GM19240 (cell line): ENCODE data around the gene PM20D2.
"Not testable (repeated sequence)": the region's sequence is repeated elsewhere in the genome, so short reads cannot be mapped to it uniquely, and the experiment has no call there.

Source experiments
- DNase-seq: peaks from one replicate; pipeline ENCODE4 v3.0.0; 2011; ENCODE audit warnings: low spot score; ENCODE audit not compliant: insufficient read length

PM20D2 gene, protein sequence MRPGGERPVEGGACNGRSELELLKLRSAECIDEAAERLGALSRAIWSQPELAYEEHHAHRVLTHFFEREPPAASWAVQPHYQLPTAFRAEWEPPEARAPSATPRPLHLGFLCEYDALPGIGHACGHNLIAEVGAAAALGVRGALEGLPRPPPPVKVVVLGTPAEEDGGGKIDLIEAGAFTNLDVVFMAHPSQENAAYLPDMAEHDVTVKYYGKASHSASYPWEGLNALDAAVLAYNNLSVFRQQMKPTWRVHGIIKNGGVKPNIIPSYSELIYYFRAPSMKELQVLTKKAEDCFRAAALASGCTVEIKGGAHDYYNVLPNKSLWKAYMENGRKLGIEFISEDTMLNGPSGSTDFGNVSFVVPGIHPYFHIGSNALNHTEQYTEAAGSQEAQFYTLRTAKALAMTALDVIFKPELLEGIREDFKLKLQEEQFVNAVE

DNA sequence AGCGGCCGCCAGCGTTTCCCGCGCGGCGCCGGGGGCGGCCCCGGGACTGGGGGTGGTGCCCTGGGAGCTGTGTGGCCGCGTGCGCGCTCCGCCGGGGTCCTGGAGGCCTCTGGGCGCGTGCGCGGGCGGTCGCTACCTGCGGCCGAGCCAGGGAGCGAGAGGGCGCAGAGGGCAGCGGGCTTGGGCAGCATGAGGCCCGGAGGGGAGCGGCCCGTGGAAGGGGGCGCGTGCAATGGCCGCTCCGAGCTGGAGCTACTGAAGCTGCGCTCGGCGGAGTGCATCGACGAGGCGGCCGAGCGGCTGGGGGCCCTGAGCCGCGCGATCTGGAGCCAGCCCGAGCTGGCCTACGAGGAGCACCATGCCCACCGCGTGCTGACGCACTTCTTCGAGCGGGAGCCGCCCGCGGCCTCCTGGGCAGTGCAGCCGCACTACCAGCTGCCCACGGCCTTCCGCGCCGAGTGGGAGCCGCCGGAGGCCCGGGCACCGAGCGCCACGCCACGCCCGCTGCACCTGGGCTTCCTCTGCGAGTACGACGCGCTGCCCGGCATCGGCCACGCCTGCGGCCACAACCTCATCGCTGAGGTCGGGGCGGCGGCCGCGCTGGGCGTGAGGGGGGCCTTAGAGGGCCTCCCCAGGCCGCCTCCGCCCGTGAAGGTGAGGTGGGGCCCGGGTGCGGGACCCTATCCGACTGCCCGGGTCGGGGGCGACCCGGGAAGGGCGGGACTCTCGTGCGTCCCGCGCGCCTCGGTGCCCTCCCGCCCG, at the start of gene PM20D2:
Gene PM20D2, plus strand, starts transcription at position 100 of the 762 bp plus-strand sequence. Its CDS starts 90 bp downstream, at position 190.
- DNase-seq = peak; percentile 48

DNA sequence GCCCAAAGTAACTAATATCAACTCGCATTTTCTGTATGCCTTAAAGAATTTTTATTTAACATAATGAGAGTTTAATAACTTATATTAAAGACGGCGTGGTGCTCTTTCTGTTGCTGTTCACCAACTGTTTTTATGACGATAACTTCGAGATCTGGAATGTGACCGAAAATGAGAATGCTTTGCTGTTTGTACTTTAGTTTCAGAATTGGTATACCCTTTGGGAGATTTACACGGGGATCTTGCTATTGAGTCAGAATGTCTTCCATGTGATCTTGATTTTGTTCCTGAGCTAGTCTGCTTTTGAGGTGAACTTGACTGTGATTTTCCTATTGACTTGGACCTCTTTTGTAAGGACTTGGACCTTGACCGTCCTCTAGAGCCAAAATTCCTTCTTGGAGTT, 47.4 kb upstream of the PM20D2 start:
- DNase-seq = no peak

DNA sequence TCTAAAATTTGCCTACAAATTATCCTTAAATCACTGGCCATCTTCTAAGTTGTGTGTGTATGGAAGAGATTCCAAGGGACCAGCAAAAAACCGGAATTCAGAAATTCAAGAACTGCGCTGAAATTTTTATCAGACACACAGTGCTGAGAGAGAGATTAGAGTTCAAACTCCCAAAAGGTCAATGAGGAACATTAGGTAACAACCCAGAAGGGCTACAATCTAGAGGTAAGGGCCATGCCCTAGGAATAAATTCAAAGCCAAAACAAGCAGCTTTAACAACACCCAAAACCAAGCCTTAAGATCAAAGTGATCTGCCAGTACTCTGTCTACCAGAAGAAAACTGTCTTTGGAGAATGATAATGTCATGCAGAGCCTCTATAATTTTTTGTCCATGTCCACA, 45.7 kb upstream of the PM20D2 start:
- no peak for DNase-seq

DNA sequence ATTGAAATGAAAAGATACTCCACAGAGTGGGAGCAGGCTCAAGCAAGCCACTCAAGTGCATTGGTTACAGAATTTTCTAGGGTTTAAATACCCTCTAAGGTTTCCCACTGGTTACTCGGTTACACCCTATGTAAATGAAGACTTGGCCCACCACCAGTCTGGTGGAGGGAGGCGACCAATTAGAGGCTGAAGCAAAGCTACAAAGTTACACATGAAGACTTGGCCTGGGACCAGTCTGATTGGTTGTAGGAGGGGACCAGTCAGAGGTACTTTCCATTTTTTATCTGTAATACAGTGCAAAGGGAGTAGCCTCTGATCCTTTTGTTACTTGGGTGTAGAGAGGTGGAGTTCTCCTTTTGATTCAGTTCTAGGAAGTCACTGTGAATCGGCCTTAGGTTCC, 35.6 kb upstream of the PM20D2 start:
- no peak for DNase-seq

DNA sequence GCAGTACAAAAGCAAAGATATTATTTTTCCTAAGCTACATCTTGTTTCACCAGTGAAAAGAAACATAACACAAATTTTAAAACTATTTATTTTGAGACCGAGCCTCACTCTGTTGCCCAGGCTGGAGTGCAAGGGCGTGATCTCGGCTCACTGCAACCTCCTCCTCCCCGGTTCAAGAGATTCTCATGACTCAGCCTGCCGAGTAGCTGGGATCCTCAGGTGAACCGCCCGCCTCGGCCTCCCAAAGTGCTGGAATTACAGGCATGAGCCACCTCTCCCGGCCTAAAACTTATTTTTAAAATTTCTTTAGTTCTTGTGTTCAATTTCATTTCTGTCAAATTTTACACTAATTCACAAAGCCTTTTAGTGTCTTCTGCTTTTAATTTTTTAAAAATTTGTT, 33.9 kb upstream of the PM20D2 start:
- DNase-seq = no peak

DNA sequence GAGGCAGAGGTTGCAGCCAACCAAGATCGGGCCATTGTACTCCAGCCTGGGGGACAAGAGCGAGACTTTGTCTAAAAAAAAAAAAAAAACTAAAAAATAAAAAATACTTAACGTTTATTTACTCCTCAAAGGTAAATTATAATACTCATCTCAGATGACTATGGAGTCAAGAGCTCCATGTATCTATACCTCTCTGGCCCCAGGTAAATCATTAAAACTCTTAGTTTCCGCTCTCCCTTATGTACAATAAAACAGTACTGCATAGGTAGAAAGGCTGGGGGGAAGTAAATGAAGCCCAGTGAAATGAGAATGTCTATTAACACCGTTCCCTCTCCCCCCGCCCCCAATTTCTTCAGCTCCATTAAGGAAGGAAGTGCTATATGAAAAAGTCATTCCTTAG, 29.2 kb upstream of the PM20D2 start:
- DNase-seq = no peak

DNA sequence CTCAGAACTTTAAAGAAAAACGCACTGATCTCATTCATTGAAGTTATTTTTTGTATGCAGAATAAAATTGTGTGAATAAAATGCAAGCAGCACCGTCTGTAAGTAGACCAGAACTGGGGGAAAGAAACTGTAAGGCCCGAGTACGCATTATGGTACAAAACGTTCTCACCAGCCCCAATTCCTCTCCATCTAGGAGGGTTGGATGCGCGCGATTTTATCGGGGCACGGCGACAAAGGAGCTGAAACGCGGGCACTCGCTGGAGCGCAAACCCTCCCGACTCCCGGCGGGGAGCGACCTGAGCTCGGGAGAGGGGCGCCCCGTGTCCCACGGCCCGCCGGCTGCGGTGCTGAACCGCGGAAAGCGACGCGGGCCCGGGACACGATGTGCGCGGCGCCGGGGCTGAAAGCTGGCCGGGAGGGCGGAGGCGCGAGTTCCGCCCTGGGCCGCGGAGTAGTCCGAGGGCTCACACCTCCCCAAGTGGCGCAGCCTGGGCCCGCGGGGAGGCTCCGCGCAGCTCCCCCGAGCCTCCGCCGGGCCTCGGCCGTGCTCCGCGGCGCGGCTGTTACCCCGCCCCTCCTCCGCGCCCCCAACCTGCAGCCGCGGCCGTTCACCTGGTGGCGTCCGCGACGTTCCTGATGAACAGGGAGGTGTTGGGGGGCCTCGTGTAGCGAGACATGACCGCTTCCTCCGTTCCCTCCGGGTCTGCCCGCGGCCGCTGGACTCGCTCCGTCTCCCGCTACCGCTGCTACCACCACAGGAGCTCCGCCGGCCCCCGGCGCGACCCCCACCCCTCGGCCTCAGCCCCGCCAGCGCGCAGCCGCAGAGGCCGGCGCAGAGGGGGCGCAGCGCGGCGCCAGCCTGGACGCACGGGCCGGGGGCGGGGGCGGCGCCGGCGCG, 28.4 kb upstream of the PM20D2 start, which contains the start of gene SRSF12:
Gene SRSF12, minus strand, starts transcription at position 861 of the 898 bp plus-strand sequence. Its CDS starts 184 bp downstream, at position 677.
- DNase-seq = peak; percentile 55

DNA sequence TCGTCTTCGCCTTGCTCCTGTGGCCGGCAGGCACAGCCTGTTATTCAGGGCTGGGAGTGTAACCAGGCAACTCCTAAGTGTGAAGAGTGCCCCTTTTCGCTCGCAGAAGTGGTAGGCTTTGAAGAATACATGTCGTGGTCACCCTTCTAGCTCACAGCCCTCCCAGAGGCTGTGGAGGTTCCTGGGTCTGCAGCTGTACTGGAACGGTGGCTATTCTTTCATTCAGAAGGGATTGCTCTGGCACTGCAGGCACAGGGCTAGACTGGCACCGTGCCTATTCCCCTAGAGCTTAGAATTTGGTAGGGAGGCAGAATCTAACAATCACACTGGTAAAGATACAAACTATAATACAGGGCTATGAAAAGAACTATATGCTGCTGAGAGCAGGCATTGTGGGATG, 26.9 kb upstream of the PM20D2 start:
- no peak for DNase-seq

DNA sequence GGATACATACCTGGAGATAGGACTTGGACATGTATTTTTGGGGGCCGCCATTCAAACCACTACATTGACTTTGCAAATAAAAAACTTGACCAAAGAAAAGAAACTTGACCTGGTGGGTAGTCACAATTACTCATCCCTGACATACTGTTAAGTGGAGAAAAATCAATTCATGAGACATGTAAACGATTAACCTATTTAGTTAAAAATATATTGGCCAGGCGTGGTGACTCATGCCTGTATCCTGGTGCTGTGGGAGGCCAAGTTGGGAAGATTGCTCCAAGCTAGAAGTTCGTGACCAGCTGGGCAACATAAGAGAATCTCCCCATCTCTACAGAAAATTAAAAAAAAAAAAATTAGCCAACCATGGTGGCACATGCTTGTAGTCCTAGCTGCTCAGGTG, 25.5 kb upstream of the PM20D2 start:
- DNase-seq = no peak

DNA sequence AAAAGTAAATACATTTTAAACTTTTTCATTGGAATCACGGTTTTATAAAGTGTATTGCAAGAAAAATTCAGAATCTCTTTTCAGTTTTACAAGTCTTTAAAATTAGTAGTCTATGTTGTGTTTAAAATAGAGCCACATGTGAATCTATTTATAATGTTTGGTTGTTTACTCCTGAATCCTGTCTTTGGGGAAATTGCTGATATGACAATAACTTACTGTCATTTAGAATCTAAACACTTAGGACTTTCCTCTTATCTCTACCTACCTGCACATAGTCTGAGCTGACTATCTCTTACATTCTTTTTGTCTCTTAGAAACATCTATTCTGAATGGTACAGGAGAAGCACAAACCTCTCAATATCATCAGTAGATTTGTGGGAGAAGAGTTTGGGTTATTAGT, 23.9 kb upstream of the PM20D2 start:
- DNase-seq = no peak

DNA sequence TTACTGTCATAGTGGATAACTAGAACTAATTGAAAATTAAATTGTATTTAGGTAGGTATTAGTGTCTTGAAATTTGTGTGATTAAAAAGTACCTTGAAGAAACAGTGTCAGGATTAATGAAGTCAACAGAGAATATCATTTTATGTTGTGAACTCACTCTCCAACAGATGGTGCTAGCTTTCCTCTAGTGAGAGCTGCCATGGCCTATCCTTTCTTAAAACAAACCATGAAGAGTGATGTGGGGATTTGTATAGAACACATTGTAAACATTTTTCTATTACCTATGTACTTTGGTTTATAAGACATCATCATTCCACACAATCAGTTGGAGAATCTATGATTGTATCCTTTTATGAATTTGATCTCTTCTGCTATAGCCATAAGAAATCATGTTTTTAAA, 23.2 kb upstream of the PM20D2 start:
- no peak for DNase-seq

DNA sequence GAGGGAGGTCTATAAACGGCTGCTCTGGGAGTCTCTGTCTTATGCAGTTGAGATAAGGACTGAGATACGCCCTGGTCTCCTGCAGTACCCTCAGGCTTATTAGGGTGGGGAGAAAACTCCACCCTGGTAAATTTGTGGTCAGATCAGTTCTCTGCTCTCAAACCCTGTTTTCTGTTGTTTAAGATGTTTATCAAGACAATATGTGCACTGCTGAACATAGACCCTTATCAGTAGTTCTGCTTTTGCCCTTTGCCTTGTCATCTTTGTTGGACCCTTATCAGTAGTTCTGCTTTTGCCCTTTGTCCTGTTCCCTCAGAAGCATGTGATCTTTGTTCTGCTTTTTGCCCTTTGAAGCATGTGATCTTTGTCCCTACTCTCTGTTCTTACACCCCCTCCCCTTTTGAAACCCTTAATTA, 17.6 kb upstream of the PM20D2 start:
- not testable (repeated sequence) for DNase-seq

DNA sequence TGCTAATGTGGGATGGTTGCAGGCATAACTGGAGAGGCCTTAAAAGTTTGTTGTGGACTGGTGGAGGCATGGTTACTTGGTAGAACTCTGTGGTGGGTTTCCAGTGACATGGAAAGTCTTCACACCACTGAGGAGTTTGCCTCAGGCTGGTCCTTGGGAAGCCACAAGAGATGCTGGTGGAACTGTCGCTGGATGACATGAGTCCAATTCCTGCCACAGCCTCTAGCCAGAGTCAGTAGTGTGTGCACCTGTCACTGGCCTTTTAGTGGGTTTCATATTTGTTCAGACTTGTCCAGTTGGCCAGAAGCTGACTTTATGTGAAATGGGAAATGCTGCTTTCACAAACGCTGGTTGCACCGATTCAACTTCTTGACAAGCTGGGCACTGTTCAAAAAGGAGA, 14.3 kb upstream of the PM20D2 start:
- DNase-seq = no peak

DNA sequence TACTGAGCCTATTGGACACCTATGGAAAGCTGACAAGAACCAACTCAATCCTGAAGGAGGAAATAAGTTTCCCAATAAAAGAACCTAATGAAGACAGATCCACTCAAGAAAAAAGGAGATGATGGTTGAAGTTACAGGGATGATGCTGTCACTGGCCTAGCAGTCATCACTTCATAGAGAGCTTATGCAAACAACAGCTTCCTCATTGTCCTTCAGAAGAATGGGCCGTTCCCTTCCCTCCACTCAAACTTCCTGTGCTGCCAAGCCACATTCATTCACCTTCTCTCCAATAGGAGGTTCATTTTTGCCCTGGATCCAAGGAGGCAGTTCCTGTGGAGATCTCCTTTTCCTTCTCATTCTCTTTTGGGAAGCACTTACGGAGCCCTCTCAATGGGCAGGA, 13.8 kb upstream of the PM20D2 start:
- no peak for DNase-seq

DNA sequence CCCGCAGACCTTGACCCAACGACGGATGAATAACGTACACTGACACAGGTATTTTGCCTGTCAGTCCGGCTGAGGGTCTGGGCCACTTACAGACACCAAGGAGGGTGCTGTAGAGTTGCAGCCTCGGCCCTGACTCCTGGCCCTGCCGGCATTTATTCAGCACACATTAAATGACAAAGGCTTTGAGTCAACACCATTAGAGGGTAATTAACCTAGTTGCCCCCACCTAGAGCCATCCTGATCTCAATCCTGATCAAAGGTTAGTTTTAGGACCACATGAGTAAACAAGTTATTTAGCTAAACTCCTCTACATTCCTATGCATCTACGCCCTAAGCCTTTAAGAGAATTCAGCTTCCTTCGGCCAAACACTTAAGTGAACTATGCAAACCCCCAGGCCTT, 11.9 kb upstream of the PM20D2 start:
- DNase-seq = no peak

DNA sequence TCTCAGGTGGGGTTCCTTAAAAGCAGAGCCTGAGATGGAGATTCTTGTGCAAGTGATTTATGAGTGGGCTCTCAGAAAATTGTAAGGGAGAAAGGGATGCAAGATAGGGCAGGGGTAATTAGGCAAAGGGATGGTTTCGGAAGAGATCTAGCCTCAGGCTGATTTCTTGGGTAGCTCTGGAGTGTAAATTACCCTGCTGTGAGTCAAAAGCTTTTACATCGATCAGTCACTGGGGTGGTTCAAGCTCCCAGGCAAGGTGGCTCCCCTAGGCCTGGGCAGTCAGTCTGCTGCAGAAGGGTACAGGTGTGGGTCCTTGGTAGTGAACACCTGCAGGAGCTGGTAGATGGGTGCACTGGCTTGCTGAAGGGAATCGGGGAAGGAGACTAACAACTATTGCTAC, 11.1 kb upstream of the PM20D2 start:
- no peak for DNase-seq

DNA sequence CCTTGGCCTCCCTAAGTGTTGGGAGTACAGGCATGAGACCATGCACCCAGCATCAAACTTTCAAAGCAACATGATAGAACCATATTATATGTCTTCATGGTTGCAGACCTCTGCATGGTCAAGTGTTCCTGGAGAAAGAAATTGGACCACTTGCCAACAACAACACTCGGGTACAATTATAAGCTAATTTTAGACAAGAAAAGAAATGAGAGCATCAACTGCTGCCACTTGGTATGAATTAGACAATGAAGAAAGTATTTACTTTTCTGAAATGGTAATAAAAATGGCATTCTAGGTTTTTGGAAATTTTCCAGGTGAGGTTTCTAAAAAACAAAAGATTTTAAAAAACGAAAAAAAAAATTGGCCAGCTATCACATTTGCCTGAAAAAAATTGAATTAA, 7.7 kb upstream of the PM20D2 start:
- no peak for DNase-seq

DNA sequence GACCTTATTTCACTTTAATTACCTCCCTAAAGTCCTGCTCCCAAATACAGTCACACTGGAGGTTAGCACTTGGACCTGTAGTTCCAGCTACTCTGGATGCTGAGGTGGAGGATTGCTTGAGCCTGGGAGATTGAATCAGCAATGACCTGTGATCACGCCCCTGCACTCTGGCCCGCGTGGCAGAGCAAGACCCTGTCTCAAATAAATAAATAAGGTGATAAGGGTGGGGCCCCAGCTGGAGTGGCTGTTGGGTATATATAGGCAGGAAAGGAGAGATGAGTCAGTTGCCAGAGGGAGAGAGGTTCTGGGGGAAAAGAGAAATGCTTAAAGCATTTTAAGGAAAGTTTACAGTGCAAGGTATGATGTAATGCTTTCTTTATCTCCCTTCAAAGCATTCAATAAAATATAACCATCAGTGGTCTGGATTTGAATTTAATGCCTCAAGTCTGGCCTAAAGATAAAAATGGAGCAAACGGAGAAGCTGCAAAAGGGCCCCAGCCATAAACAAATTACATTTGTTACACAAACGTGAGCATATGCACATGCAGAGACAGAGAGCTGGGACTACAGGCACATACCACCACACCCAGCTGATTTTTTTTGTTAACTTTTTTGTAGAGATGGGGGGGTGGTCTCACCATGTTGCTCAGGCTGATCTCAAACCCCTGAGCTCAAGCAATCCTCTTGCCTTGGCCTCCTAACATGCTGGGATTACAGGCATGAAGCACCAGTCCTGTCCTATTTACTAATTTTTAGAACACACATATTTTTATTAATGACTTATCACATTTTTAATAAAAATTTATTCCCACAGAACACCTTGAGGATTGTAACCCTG, 6.1 kb upstream of the PM20D2 start:
- no peak for DNase-seq

DNA sequence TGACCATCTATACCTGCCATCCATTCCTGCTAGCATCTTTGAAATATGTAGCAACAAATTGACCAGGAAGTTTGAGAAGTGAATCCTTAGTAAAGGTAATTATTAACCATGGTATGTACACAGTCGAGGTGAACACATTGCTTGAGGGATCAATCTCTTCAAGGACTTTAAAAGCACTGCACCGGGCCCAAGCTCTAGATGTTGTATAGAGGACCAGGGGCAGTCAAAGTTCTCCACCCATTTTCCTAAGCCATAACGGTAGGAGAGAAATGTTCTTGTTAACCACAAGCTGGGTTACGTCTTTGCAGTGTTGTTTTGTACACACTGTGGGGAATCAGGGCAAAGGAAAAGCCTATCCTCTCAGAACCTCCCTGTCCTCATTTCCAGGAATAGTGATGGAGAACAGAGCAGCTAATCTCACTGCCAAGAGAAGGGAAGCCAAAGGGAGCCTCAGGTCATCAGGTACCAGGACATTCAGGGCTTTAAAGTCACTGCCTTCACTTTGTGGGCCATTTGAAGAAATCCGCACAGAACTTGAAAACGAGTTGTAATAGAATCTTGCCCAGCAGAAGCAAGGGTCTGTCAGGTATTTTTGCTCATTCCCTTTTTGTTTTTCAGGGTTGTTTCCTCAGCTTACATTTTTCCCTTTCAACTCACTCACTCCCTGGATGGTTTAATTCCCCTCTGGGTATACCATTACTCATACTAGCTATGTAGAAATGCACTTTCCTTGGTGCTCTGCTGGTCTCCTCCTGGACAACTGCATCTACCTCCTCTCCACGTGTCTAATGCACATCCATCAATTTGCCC, 5.3 kb upstream of the PM20D2 start:
- no peak for DNase-seq
